GM21528 (cell line): Measurements from ENCODE around the gene PTK6.
"Not testable (repeated sequence)": the region's sequence is repeated elsewhere in the genome, so short reads cannot be mapped to it uniquely, and the experiment has no call there.

ENCODE experiments used
- ATAC-seq: cut with Tn5 transposase; IDR thresholded peaks from one replicate; pipeline ENCODE4 v1.9.1; 2021; ENCODE audit warnings: mild to moderate bottlenecking, moderate library complexity; ENCODE audit not compliant: unreplicated experiment, low FRiP score

Gene PTK6

DNA sequence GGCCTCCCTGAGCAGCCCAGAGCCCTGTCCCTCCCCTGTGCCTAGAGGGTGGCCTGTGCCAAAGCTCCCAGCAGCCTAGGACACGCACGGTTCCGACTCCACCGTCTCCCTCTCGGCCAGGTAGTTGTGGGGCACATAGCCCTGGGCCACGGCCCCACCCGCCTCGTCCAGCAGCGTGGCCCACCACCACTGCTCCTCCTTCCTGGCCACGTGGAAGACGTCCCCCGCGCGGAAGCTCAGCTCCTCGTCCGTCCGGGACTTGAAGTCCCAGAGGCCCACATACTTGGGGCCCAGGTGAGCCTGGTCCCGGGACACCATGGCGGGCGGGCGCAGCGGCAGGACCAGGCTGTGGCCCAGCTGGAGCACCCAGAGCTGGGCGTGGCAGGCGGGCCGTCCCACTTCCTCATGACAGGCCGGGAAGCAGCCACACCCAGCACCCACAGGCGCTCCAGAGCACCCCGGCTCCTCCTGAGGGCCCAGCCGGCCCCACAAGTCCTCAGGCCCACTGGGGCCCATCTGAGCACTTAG lies at the start of gene PTK6:
Gene PTK6, minus strand, starts transcription at position 380 of the 528 bp plus-strand sequence. Its CDS starts 62 bp downstream, at position 318.
- ATAC-seq, result peak; percentile 6

DNA sequence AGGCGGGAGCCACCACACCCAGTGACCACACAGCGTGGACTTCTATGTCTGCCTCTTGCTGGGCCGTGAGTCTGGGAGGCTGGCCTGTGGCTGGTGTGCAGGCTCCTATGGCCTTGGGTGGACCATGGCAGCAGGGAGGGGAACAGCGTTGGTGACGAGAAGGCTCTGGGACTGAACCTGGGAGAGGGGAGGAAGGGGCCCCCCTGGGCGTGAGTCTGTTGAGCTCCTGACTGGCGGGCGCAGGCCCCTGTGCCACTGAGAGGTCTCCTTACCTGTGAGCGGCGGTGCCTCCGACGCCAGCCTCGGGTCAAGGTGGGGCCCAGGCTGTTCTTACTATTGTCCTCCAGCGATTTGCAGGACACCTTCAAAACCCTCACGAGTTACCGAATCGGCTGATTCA lies 49.6 kb upstream of the PTK6 start:
- no peak for ATAC-seq

DNA sequence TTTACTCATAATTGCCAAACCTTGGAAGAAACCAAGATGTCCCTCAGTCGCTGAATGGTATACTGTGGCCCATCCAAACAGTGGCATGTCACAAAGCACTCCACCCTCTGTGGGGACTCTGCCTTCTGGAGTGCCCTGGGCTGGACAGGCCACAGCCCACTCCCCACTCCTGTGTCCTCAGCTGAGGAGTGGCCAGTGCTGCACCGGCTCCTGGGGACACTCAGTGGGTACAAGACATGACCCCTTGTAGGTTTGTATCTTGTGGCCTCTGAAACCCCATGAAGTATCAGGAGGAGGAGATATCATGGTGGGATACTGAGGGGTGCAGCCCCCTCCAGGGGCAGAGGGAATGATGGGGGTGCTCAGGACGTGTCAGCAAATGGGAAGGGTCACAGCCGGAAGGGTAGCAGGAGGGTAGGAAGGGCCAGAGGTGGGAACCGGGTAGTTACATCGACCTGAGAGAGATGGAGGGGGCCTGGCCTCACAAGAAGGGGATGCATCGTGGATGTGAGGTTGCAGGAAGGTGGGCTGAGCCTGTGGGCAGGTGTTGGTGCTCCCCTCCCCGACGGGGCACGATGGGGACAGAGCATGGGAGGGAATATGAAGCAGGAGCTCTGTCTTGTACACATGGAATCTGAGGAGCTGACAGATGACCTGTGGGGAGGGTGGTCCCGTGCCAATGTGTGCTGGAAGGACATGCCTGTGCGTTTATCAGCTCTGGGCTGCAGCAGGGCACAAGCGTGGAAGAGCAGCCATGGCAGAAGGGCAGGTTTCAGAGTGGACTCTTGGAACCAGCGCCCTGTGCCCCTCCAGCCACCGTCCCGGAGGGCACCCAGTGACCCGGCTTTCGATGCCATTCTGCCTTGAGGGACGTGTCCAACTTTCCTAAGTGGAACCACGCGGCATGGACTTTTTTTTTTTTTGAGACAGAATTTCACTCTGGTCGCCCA lies 48.7 kb upstream of the PTK6 start:
- ATAC-seq, result no peak

DNA sequence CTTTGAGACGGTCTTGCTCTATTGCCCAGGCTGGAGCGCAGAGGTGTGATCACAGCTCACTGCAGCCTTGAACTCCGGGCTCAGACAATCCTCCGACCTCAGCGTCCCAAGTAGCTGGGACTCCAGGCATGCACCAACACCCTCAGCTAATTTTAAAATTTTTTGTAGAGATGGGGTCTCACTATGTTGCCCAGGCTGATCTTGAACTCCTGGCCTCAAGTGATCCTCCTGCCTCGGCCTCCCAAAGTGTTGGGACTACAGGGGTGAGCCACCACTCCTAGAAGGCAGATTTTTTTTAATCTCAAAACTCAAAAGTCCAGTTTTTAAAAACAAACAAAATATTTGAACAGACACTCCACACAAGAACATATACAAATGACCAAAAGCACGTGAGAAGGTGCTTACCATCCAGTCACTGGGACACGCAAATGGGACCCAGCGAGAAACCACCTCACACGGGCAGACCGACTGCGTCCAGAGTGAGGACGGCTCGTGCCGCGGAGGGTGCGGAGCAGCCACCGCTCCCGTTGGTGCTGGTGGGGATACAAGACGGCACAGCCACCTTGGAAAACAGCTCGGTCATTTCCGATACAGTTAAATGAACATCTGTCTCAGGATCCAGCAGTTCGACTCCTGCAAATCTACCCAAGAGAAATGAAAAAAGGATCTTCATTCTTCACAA lies 45.3 kb upstream of the PTK6 start:
- no peak for ATAC-seq

DNA sequence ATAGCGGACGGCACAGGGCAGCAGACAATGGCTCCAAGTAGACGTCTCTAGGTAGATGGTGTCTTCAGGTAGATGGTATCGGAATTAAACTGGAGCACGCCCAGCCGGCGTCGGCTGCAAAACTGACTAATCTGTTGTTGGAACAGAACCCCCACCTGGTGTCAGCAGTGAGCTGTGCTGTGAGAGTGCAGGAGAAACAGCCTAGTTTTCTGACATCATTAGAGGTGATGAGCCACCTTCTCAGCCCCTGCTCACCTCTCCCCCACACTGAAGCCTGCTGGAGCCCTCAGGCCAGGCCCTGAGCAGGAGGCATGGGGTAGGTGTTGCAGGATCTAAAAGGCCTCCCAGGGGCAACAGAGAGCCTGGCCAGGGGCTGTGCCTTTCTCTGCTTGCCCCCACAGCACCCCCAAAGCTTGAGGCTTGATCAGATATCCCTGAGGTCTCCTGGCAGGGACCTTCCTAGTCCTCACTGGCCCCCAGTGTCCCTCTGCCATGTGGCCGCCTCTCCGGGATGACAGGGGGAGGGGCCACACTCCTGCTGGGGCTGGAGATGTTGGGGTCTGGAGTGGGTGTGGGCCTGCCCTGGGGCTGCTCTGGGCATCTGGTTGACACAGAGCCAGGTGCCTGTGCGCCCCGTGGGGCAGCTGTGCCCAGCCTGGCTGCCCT lies 43.8 kb upstream of the PTK6 start:
- ATAC-seq, result no peak

DNA sequence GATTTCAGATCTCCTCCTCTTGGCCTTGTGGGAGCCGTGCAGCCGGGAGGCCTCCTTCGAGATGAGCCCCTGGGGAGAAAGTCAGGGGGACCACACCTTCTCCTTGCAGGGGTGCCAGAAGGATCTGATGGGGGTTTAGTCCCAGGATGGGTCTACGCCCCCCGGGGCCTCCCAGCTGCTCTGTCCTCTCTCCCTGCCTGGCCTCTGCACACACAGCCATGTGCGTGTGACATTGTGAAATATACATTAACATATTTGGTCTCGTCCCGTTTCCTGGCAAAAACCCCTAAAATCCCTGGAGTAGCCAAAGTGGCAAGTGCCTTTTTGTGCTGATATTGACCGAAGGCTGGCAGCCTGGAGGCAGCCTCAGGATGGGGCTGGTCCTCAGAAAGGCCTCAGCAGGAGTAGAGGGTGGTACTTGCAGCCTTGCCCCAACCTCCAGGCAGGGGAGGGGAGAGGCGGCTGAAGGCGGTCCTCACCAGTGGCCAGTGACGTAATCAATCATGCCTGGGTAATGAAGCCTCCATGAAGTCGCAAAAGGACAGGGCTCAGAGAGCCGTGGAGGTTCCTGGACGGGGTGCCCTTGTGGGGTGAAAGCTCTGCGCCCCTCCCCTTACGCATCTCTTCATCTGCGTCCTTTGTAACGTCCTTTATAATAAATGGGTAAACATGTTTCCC lies 42.0 kb upstream of the PTK6 start:
- no peak for ATAC-seq

DNA sequence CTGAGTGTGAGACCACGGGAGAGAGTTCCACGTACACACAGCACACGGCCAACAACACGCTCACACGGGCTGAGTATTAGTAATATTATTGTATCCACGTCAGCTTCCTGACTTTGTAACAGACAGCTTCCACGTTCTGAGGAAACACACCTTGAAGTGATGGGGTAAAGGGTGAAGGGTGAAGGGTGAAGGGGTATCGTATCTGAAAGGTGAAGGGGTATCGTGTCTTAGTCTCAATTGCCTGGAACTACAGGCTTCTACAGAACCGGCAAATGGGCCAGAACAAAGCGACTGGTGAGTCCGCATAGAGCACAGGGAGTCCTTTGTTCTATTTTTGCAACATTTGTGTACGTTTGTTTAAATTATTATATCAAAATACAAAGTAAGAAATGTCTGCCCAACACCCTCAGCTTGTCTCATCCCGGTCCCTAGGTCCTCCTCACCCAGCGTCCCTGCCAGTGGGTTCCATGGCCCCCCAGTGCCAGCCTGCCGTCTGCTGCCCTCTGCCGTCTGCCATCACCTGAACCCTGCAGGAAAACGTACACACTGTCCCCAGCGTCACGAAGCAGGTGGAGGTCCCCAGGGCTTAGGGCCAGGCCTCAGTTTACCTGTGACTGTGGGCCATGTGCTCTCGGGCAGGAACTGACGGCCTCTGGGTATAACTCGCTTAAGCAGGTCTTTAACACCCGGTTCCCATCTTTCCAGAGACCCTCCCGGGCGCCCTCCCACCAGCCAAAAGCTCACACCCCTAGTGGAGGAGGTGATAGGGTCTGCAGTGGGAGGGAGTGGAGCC lies 41.2 kb upstream of the PTK6 start:
- no peak for ATAC-seq

DNA sequence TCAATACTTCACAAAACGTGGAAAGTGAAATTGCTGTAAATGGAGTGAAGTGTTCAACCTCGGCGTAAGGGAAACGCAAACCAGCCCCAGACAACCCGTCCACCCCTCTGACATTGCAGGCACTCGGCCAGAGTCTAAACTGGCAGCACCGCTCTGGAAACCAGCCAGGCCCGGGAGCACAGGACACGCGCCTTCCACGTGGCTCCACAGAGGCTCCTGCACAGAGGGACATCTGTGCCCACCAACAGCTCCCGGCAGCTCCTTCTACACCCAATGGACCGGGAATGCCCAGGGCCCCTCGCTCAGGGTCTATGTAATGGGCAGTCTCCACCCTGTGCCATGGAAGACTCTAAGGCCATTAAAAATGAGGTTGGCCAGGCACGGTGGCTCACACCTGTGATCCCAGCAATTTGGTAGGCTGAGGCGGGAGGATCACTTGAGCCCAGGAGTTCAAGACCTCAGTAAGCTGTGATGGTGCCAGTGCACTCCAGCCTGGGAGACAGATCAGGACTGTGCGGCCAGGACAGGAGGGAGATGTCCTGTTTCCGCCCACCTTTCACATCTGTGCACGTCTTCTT lies 40.2 kb upstream of the PTK6 start:
- no peak for ATAC-seq

DNA sequence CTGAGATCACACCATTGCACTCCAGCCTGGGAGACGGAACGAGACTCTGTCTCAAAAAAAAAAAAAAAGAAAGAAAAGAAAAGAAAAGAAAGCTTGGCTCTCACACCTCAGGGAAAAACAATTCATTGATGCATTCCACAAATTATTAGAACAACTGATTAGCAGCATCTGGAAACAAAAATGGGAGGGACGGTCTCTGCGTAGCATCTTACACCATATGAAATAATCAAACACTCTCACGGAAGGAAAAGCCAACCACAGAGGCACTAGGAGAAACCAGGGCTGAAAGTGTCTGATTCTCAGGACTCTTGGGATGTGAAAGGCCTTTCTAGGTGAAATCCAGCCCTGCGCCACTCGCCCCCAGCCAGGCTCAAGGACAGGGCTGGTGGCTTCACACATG lies 39.1 kb upstream of the PTK6 start:
- no peak for ATAC-seq

DNA sequence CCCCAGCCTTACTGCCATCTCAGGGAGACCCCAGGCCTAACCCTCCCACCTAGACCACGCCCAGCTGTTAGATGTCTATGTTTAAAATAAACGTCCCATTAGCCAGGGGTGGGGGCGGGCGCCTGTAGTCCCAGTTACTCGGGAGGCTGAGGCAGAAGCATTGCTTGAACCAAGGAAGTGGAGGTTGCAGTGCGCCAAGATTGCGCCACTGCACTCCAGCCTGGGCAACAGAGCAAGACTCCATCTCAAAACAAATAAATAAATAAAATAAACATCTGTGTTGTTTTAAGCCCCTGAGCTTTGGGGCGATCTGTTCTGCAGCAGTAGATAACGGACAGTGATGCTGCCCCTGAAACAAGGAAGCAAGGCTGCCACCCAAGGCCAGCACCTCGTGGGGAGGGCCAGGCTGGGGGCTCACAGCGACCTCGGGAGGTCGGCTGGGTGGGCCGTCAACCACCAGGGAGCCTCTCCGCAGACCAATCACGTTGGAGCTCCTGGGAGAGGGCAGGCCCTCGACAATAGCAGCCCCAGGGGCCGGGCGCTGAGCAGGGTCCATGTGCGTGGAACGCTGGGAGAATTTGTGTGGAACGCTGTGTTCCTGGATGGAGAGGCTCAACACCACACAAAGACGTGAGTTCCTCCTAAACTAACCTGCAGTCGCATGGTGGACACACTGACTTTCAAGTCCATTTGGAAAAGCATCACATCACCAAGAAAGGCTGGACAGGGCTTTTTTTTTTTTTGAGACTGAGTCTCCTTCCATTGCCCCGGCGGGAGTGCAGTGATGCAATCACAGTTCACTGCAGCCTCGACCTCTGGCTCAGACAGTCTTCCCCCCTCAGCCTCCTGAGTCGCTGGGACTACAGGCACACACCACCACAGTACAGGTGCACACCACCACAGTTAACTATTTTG lies 37.9 kb upstream of the PTK6 start:
- ATAC-seq, result no peak

DNA sequence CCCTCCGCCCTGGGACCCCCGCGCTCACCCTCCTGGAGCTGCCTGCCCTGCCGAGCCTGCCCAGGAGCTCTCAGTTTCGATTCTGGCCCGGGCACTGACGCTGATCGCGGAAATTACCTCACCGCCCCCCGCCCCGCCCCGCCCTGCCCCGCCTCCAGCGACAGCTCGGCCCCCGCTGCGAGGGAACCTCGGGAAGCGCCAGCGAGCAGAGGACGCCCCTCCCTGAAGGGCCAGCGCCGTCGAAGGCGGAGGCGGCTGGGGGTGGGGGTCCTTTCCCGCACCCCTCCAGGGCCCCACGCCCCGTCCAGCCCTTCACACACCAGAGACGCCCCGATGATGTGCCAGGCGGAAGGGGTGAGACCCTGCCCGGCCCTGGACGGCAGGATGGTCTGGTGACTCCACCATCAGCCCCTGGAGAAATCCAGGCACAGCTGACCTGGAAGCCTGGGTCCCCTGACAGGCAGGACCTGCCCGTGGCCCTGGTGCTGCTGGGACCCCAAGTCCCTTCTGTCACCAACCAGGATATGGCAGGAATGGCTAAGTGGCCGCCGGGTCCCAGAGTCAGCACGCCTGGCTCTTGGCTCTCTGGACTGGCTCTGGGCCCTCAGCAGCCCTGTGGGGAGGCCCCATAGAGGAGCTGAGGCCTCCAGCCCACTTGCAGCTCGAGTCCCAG lies 37.1 kb upstream of the PTK6 start, which contains the start of gene HELZ2:
Gene HELZ2, minus strand, starts transcription at position 84 of the 673 bp plus-strand sequence. CDS start 1,854 bp downstream, outside the sequence.
- no peak for ATAC-seq

DNA sequence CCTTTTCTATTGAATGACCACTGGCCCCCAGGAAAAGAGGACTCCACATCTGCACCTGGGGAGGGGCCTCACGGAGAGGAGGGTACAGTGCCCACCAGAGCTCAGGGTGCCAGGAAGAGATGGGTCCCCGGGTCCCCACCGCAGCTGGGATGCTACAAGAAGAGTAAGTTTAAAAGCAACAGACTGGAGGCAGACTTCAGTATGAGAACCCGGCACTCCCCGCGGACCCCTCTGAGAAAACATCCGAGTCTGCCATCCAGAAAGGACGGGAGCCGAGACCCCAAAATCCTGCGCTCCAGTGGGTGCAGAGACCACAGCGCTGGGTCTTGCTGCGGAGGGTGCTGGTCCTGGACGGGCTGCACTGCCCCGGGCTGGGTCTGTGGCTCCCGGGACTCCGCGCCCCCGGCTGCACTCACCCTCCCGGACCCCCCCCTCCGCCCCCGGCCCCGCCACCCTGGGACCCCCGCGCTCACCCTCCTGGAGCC lies 36.5 kb upstream of the PTK6 start:
- ATAC-seq, result no peak

DNA sequence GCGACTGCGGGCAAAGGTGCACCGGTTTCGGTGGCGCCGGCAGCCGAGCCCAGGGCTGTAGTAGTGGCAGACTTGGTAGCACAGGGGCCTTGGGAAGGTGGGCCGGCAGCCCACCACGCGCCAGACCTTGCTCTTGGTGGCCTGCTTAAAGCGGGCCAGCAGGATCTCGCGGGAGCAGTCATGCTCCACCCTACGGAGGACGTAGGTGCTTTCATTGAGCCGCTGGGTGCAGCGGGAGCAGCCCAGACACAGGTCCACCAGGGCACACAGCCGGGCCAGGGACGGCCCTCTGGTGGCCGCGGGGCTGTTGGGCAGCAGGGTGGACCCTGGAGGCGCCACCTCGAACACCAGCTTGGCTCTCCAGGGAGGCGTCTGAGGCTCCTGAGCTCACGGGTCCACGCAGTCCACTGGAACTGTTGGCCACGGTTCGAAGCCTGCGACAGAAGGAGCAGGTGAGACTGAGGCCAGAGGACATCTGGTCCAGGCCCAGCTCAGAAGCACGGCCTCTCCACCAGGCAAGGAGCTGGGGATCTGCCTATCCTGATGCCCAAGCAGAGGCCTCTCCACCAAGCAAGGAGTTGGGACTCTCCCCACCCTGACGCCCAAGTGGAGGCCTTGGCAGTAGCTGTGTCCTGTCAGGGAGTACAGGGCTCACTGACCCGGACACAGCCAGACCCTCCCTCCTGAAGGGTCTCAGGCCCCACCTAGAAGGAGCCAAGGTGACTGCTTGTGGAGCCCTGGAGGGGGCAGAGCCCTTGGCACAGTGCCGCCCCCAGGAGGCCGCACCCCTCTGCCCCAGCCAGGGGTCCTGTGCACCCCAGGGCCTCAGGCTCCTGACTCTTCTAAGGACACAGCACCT lies 35.8 kb upstream of the PTK6 start:
- no peak for ATAC-seq

DNA sequence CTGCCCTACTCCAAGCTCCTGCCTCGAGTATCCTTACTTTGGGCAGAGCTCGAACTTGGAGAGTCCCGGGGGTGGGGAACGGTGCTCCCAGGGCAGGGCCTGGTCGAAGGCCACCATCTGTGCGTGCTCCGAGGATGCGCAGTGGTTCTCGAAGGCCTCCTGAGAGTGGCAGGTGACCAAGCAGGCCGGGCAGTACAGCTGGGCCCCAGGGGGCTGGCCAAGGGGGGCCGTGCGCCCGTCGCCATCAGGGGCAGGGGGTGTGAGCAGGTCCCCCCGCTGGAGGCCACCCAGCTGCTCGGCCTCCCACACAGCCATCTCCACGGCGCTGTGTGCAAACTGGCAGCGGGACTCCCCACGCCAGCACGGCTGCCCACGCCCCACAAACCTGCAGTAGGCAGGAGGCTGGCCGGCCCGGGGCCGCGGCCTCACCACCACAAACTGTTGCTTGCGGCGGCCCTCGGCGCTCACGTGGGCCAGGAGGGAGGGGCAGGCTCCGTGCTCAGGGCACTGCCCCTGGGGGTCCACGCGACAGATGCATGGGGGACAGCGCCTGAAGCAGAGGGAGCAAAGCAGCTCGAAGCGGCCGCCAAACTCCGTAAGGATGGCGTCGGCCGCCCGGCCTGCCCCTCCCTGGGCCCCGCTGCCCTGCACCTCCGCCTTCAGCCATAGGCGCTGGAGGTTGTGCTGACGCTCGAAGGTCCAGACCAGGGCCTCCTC lies 35.1 kb upstream of the PTK6 start:
- ATAC-seq, result no peak

DNA sequence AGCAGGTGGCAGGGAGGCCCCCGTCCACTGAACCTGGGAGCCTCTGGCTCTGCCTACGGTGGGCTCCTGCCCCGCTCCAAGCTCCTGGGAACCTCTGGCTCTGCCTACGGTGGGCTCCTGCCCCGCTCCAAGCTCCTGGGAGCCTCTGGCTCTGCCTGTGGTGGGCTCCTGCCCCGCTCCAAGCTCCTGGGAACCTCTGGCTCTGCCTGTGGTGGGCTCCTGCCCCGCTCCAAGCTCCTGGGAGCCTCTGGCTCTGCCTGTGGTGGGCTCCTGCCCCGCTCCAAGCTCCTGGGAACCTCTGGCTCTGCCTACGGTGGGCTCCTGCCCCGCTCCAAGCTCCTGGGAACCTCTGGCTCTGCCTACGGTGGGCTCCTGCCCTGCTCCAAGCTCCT lies 33.9 kb upstream of the PTK6 start:
- ATAC-seq, result not testable (repeated sequence)
